Stomach (tissue), 9 donors: ENCODE data around the gene GATA3. TPM values are rescaled to one million over a fixed set of nuclear protein-coding genes. Genes with fewer than 3 reads are reported as not detected.
"Not testable (repeated sequence)": the region's sequence is repeated elsewhere in the genome, so short reads cannot be mapped to it uniquely, and the experiment has no call there.

Experiments used
- DNase-seq, 2 donors: peaks; one replicate each; pipeline versions ENCODE4 v3.0.0 to v3.0.0-alpha.2; 2013 to 2019
- H3K27ac ChIP-seq, 5 donors: fragments of 200-600 bp in 4 of 5; sonication (generic) in 4 of 5; one replicate each; pipeline ENCODE4 v1.5.1; 2013 to 2019; ENCODE audit warnings: mild to moderate bottlenecking in 1 of 5, moderate library complexity in 1 of 5
- H3K27me3 ChIP-seq, 3 donors: fragments of 200-600 bp; sonication (generic); one replicate each; pipeline ENCODE4 v1.5.1; 2017 to 2019; ENCODE audit warnings: mixed run types in 1 of 3
- H3K36me3 ChIP-seq, 4 donors: fragments of 200-600 bp; sonication (generic); 1 replicate in 3 of 4; 2 replicates in 1 of 4; pipeline ENCODE4 v1.5.1; 2016 to 2019
- H3K4me1 ChIP-seq, 4 donors: fragments of 200-600 bp; sonication (generic); one replicate each; pipeline ENCODE4 v1.5.1; 2016 to 2019
- H3K4me3 ChIP-seq, 4 donors: fragments of 200-600 bp; sonication (generic) in 3 of 4; one replicate each; pipeline ENCODE4 v1.5.1; 2016 to 2019; ENCODE audit warnings: mild to moderate bottlenecking in 1 of 4
- H3K9me3 ChIP-seq, 4 donors: fragments of 200-600 bp; sonication (generic); one replicate each; pipeline ENCODE4 v1.5.1; 2016 to 2019
- CTCF ChIP-seq, 7 experiments: fragments of 450-650 bp in 4 of 7; fragments of 200-600 bp in 3 of 7; sonication (generic) in 3 of 7; IDR thresholded peaks; one replicate each; pipeline ENCODE4 v1.5.1; 2016 to 2019; ENCODE audit warnings: antibody characterized with exemption in 7 of 7, control low read depth in 2 of 7, mild to moderate bottlenecking in 1 of 7
- EP300 ChIP-seq: sonication (generic); formaldehyde crosslinking; IDR thresholded peaks from one replicate; pipeline ENCODE4 v1.6.1; 2017; ENCODE audit warnings: antibody characterized with exemption
- POLR2A ChIP-seq, 4 donors: fragments of 450-650 bp; IDR thresholded peaks; one replicate each; pipeline ENCODE4 v1.6.1; 2016; ENCODE audit warnings: antibody characterized with exemption in 4 of 4, control low read depth in 2 of 4, mild to moderate bottlenecking in 1 of 4, moderate library complexity in 1 of 4
- POLR2AphosphoS5 ChIP-seq, 3 donors: sonication (generic); formaldehyde crosslinking; IDR thresholded peaks; one replicate each; pipeline ENCODE4 v1.6.1; 2016; ENCODE audit warnings: antibody characterized with exemption in 3 of 3
- WGBS, 5 donors: extraction: QIAGEN DNeasy Blood & Tissue Kit in 3 of 5; methylation state at CpG; one replicate each; pipeline versions ENCODE4 v1.1.5 to v1.1.7; 2013 to 2018; 5-methylcytosine and 5-hydroxymethylcytosine counted together
- intact Hi-C: fragments of 100-400 bp; cut with DNase I; formaldehyde crosslinking; loops from one replicate; pipeline ENCODE4 v1.15.1; 2023; ENCODE audit warnings: low total_unique reads
- polyA plus RNA-seq, 3 donors: library from polyadenylated mRNA; stranded (reverse); fragments of 200-250 nt; gene quantifications; one replicate each; pipeline ENCODE4 v1.2.3, GENCODE V29; 2013
- total RNA-seq, 5 donors: library from RNA; depleted of rRNA; stranded (reverse); fragments of >200 nt; gene quantifications; one replicate each; pipeline versions ENCODE4 v1.1.0 to v1.2.3, GENCODE V29; 2014 to 2016
- donor health status: healthy with polysubstance abuse.
- donor health status: Bipolar disorder and iron deficiency.
- donor health status: healthy.

Gene GATA3
- total and polyA plus RNA-seq, 8 donors = 0.12 to 1.2 (median 0.18) TPM; not detected in 2

GRCh38 chr10:8023851-8024250, 30.6 kb upstream of the GATA3 start:
- WGBS, 5 donors = 84 to 94% (median 92%) methylated on average over 2 of the region's 2 CpGs
- no peak for TF ChIP-seq POLR2A (IDR thresholded peaks at IDR 0.05)
- TF ChIP-seq CTCF (IDR thresholded peaks at IDR 0.05) = no peak
- no peak for TF ChIP-seq POLR2AphosphoS5 (IDR thresholded peaks at IDR 0.05)
- no peak for TF ChIP-seq EP300
- Histone ChIP-seq H3K4me3 (no peak overlapping the region), H3K27me3 (peaks cover 0 to 22% (median 0%) of the 10 kb centered on the region in 3 donors), H3K27ac (no peak overlapping the region), H3K36me3 (no peaks in the 10 kb centered on the region), H3K9me3 (no peaks in the 10 kb centered on the region), H3K4me1 (peaks cover 0 to 8% (median 4%) of the 10 kb centered on the region in 4 donors)
- no peak for DNase-seq
- intact Hi-C loops = no loop called here

DNA sequence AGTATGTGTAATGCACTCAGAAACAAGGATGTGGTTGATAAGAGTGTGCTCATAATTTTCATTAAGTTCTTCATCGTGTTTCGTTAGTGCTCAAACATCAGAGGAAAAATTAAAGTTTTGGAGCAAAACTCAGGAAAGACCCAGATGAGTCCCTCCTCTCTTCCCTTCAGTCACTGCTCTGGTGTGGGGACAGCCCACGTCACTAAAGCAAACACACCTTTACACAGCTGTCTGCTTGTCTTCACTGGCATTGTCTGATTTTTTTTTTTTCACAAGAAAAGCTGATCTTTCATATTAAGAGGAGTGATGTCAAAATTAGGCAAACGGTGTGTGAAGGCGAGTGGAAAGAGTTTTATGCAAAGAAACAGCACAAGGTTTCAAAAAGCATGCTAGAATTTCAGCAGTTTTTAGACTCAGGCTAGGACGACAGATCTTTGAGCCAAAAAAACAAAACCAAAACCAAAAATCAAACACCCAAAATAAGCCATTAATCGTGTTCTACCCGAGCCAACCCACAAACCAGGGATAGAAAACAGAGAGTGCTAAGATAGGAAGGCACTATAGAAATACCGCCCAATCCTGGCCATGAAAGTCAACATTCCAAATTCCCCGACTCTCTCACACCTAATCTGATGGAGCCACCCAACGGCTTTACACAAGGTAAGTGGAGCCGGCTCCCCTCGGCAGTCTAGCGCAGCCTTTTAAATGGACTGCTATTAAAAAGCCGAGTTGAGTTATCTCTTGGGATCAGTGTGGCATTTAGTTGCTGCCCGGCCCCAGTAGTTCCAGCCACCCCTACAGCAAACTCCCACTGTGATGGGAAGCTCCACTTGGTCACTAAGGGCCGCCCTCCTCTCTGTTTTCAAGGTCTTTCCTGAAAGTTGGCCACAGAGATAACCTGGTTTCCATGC, 27.9 kb upstream of the GATA3 start:
- H3K27me3 ChIP-seq = peaks cover 0 to 36% (median 7%) of the 10 kb centered on the region in 3 donors

DNA sequence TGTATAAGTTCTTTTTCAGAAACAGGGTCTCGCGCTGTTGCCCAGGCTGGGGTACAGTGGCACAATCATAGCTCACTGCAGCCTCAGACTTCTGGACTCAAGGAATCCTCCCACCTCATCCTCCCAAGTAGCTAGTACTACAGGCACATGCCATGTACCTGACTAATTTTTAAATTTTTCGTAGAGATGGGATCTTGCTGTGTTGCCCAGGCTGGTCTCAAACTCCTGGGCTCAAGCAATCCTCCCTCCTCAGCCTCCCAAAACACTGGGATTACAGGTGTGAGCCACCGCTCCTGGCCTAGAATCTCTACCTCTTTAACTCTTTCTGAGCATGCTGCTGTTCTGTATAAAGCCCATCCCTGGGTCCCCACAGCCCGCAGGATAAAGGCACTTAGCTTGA, 23.3 kb upstream of the GATA3 start:
- H3K9me3 ChIP-seq = not testable (repeated sequence)

More for the DNA sequence above, 27.9 kb upstream of the GATA3 start:
- H3K4me3 ChIP-seq = peak overlapping the region in 3 of 4 donors; percentile 1 to 28 (median 26)
- no peaks in the 10 kb centered on the region for H3K36me3 ChIP-seq
- intact Hi-C loops = no loop called here
- DNase-seq = no peak
- H3K4me1 ChIP-seq = peaks cover 0 to 8% (median 4%) of the 10 kb centered on the region in 4 donors
- TF ChIP-seq CTCF (IDR thresholded peaks at IDR 0.05) (no peak), EP300 (no peak), POLR2A (IDR thresholded peaks at IDR 0.05) (no peak), POLR2AphosphoS5 (IDR thresholded peaks at IDR 0.05) (no peak)
- H3K27ac ChIP-seq = no peak overlapping the region
- WGBS, 5 donors = 25 to 37% (median 29%) methylated on average over 17 of the region's 17 CpGs
- H3K9me3 ChIP-seq = no peaks in the 10 kb centered on the region

GRCh38 chr10:8032558-8032957, 21.9 kb upstream of the GATA3 start:
- TF ChIP-seq POLR2AphosphoS5 (IDR thresholded peaks at IDR 0.05) = no peak
- H3K27me3 ChIP-seq = peaks cover 36 to 79% (median 63%) of the 10 kb centered on the region in 3 donors
- no peaks in the 10 kb centered on the region for H3K36me3 ChIP-seq
- 84 to 91% (median 88%) methylated on average over 7 of the region's 7 CpGs for WGBS, 5 donors
- no peak for DNase-seq
- H3K4me3 ChIP-seq = no peak overlapping the region
- intact Hi-C loops = no loop called here
- peaks cover 24 to 40% (median 35%) of the 10 kb centered on the region in 4 donors for H3K4me1 ChIP-seq
- no peak overlapping the region for H3K27ac ChIP-seq
- H3K9me3 ChIP-seq = peaks cover 0 to 8% (median 0%) of the 10 kb centered on the region in 4 donors

More for the DNA sequence above, 23.3 kb upstream of the GATA3 start:
- DNase-seq, intact Hi-C loops, H3K36me3 ChIP-seq, H3K27ac ChIP-seq, H3K4me3 ChIP-seq: not testable (repeated sequence)
- 84 to 96% (median 94%) methylated on average over 4 to 5 of the region's 5 CpGs for WGBS, 5 donors
- peaks cover 23 to 35% (median 28%) of the 10 kb centered on the region in 4 donors for H3K4me1 ChIP-seq
- peaks cover 29 to 76% (median 50%) of the 10 kb centered on the region in 3 donors for H3K27me3 ChIP-seq

DNA sequence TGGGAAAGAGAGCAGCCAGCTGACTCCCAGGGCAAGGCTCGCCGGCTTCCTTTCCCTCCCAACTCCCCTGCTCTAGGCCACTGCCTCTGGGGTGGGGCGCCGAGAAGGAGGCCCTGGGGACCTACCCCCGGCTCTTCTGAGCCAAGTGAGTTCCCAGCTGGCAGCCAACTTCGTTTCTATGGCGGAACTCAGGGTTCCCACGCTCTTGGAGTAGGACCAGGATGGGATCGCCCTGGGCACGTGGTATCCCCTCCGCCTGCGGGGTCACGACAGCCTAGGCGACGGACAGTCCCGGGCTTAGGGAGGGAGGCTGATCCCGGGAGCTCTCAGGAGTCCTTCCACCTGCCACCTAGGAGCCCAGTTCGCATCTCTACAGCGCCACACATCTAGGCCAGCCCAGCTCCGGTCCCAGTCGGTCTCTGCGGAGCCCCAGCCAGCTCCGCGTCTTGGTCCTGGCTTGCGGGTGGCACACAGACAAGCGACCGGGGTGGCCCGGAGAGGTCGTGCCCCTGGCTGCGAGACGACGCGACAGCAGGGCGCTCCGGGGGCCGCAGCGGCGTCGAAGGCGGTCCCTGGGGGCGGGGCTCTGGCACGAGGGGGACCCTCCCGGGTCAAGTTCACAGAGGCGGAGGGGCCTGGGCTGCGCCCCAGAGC, 20.5 kb upstream of the GATA3 start:
- intact Hi-C loops = no loop called here
- Histone ChIP-seq H3K4me1 (peaks cover 24 to 44% (median 35%) of the 10 kb centered on the region in 4 donors), H3K36me3 (no peaks in the 10 kb centered on the region), H3K9me3 (peaks cover 0 to 8% (median 0%) of the 10 kb centered on the region in 4 donors), H3K4me3 (peak overlapping the region in 2 of 4 donors; percentile 29 to 42), H3K27ac (no peak overlapping the region), H3K27me3 (peaks cover 44 to 87% (median 77%) of the 10 kb centered on the region in 3 donors)
- peak in 1 of 2 donors; percentile 40 for DNase-seq
- WGBS, 5 donors = 5 to 12% (median 10%) methylated on average over 8 to 45 of the region's 45 CpGs
- no peak for TF ChIP-seq POLR2AphosphoS5 (IDR thresholded peaks at IDR 0.05)
- TF ChIP-seq POLR2A (IDR thresholded peaks at IDR 0.05) = no peak
- TF ChIP-seq EP300 = no peak
- no peak for TF ChIP-seq CTCF (IDR thresholded peaks at IDR 0.05)
